Measurements from ENCODE around the gene KLHL30. TPM values are rescaled to one million over a fixed set of nuclear protein-coding genes. Genes with fewer than 3 reads are reported as not detected.
A peak's percentile ranks its signal among the peaks of the same experiment; 100 is the strongest.

KLHL30 gene
- total and polyA plus RNA-seq, 4 experiments from 2014 or later: not detected

GRCh38 chr2:238162846-238163441, 24.5 kb downstream of the KLHL30 start:
- no peak overlapping the region for H3K27ac Mint-ChIP-seq
- intact Hi-C loops (cut with micrococcal nuclease): no loop called here
- no peaks in the 10 kb centered on the region for H3K36me3 ChIP-seq (ENCODE audit: insufficient read depth, low read length)
- H3K9me3 ChIP-seq (ENCODE audit: control insufficient read depth in 1 of 2, low read length in 2 of 2): no peaks in the 10 kb centered on the region
- H3K27me3 Mint-ChIP-seq: peaks cover 16 to 17% of the 10 kb centered on the region in 2 donors
- peaks cover 7% of the 10 kb centered on the region for H3K4me1 ChIP-seq (ENCODE audit: insufficient read depth, low read length)
- no peak for DNase-seq
- CTCF ChIA-PET (ENCODE audit: partially characterized antibody): no interaction called here
- peaks cover 4 to 19% (median 12%) of the 10 kb centered on the region in 4 donors for H3K4me1 Mint-ChIP-seq
- no peak overlapping the region for H3K4me3 ChIP-seq (ENCODE audit: low read length in 2 of 2)
- H3K36me3 Mint-ChIP-seq: peaks cover 0 to 3% of the 10 kb centered on the region in 2 donors
- POLR2A ChIA-PET (ENCODE audit: partially characterized antibody): no interaction called here
- H3K9me3 Mint-ChIP-seq: no peaks in the 10 kb centered on the region
- H3K27me3 ChIP-seq (ENCODE audit: insufficient read depth, low read length): peaks cover 13% of the 10 kb centered on the region
- no peak overlapping the region for H3K4me3 Mint-ChIP-seq
- no peak overlapping the region for H3K27ac ChIP-seq (ENCODE audit: low read depth, low read length)

- Mint-ChIP-seq H3K27me3 (peaks cover 16 to 17% of the 10 kb centered on the region in 2 donors), H3K9me3 (no peaks in the 10 kb centered on the region), H3K36me3 (peaks cover 3 to 8% of the 10 kb centered on the region in 2 donors), H3K4me1 (peaks cover 4 to 19% (median 12%) of the 10 kb centered on the region in 4 donors), H3K4me3 (no peak overlapping the region), H3K27ac (no peak overlapping the region)
- Histone ChIP-seq H3K36me3 (ENCODE audit: insufficient read depth, low read length) (no peaks in the 10 kb centered on the region), H3K4me1 (ENCODE audit: insufficient read depth, low read length) (peaks cover 7% of the 10 kb centered on the region), H3K27me3 (ENCODE audit: insufficient read depth, low read length) (peaks cover 13% of the 10 kb centered on the region), H3K27ac (ENCODE audit: low read depth, low read length) (no peak overlapping the region), H3K9me3 (ENCODE audit: control insufficient read depth in 1 of 2, low read length in 2 of 2) (no peaks in the 10 kb centered on the region), H3K4me3 (ENCODE audit: low read length in 2 of 2) (no peak overlapping the region)
- POLR2A ChIA-PET (ENCODE audit: partially characterized antibody): no interaction called here
- intact Hi-C loops (cut with micrococcal nuclease): no loop called here
- no peak for DNase-seq
- CTCF ChIA-PET (ENCODE audit: partially characterized antibody): no interaction called here
These were observed 25.2 kb downstream of the KLHL30 start for GRCh38 chr2:238163481-238164198.

GRCh38 chr2:238164906-238165287, 26.4 kb downstream of the KLHL30 start:
- intact Hi-C loops (cut with micrococcal nuclease): no loop called here
- DNase-seq: no peak
- H3K4me1 Mint-ChIP-seq: peaks cover 0 to 12% (median 6%) of the 10 kb centered on the region in 4 donors
- Histone ChIP-seq H3K36me3 (ENCODE audit: insufficient read depth, low read length) (peaks cover 11% of the 10 kb centered on the region), H3K27me3 (ENCODE audit: insufficient read depth, low read length) (peaks cover 5% of the 10 kb centered on the region), H3K9me3 (ENCODE audit: control insufficient read depth in 1 of 2, low read length in 2 of 2) (no peaks in the 10 kb centered on the region), H3K4me1 (ENCODE audit: insufficient read depth, low read length) (no peaks in the 10 kb centered on the region), H3K27ac (ENCODE audit: low read depth, low read length) (no peak overlapping the region), H3K4me3 (ENCODE audit: low read length in 2 of 2) (no peak overlapping the region)
- peak overlapping the region in 1 of 8 donors; percentile 20 for H3K4me3 Mint-ChIP-seq
- H3K9me3 Mint-ChIP-seq: no peaks in the 10 kb centered on the region
- H3K36me3 Mint-ChIP-seq: peaks cover 10 to 20% of the 10 kb centered on the region in 2 donors
- POLR2A ChIA-PET (ENCODE audit: partially characterized antibody): no interaction called here
- H3K27me3 Mint-ChIP-seq: peaks cover 10% of the 10 kb centered on the region in 2 donors
- CTCF ChIA-PET (ENCODE audit: partially characterized antibody): no interaction called here
- peak overlapping the region in 1 of 7 donors; percentile 80 for H3K27ac Mint-ChIP-seq

- Mint-ChIP-seq H3K9me3 (no peaks in the 10 kb centered on the region), H3K4me3 (no peak overlapping the region), H3K4me1 (peaks cover 0 to 9% (median 6%) of the 10 kb centered on the region in 4 donors), H3K36me3 (peaks cover 14 to 25% of the 10 kb centered on the region in 2 donors), H3K27ac (peak overlapping the region in 1 of 7 donors; percentile 80), H3K27me3 (peaks cover 8 to 9% of the 10 kb centered on the region in 2 donors)
- intact Hi-C loops (cut with micrococcal nuclease): no loop called here
- no peak for DNase-seq
- ChIA-PET POLR2A (ENCODE audit: partially characterized antibody) (no interaction called here), CTCF (ENCODE audit: partially characterized antibody) (no interaction called here)
- Histone ChIP-seq H3K36me3 (ENCODE audit: insufficient read depth, low read length) (peaks cover 16% of the 10 kb centered on the region), H3K4me1 (ENCODE audit: insufficient read depth, low read length) (no peaks in the 10 kb centered on the region), H3K4me3 (ENCODE audit: low read length in 2 of 2) (no peak overlapping the region), H3K27ac (ENCODE audit: low read depth, low read length) (no peak overlapping the region), H3K27me3 (ENCODE audit: insufficient read depth, low read length) (peaks cover 1% of the 10 kb centered on the region), H3K9me3 (ENCODE audit: control insufficient read depth in 1 of 2, low read length in 2 of 2) (no peaks in the 10 kb centered on the region)
These were observed 26.9 kb downstream of the KLHL30 start for GRCh38 chr2:238165288-238165921.

GRCh38 chr2:238166391-238167343, 28.2 kb downstream of the KLHL30 start:
- no peaks in the 10 kb centered on the region for H3K4me1 ChIP-seq (ENCODE audit: insufficient read depth, low read length)
- no peaks in the 10 kb centered on the region for H3K9me3 ChIP-seq (ENCODE audit: control insufficient read depth in 1 of 2, low read length in 2 of 2)
- no peaks in the 10 kb centered on the region for H3K27me3 ChIP-seq (ENCODE audit: insufficient read depth, low read length)
- no peak overlapping the region for H3K27ac Mint-ChIP-seq
- H3K27ac ChIP-seq (ENCODE audit: low read depth, low read length): no peak overlapping the region
- H3K36me3 Mint-ChIP-seq: peaks cover 19 to 34% of the 10 kb centered on the region in 2 donors
- POLR2A ChIA-PET (ENCODE audit: partially characterized antibody): no interaction called here
- CTCF ChIA-PET (ENCODE audit: partially characterized antibody): no interaction called here
- peaks cover 8 to 9% of the 10 kb centered on the region in 2 donors for H3K27me3 Mint-ChIP-seq
- H3K4me3 ChIP-seq (ENCODE audit: low read length in 2 of 2): no peak overlapping the region
- no peak overlapping the region for H3K4me3 Mint-ChIP-seq
- H3K9me3 Mint-ChIP-seq: no peaks in the 10 kb centered on the region
- peaks cover 23% of the 10 kb centered on the region for H3K36me3 ChIP-seq (ENCODE audit: insufficient read depth, low read length)
- H3K4me1 Mint-ChIP-seq: peaks cover 0 to 9% (median 6%) of the 10 kb centered on the region in 4 donors
- intact Hi-C loops (cut with micrococcal nuclease): no loop called here
- no peak for DNase-seq

- no peak overlapping the region for H3K27ac Mint-ChIP-seq
- intact Hi-C loops (cut with micrococcal nuclease): no loop called here
- no peak overlapping the region for H3K27ac ChIP-seq (ENCODE audit: low read depth, low read length)
- peaks cover 26 to 39% of the 10 kb centered on the region in 2 donors for H3K36me3 Mint-ChIP-seq
- peaks cover 8 to 9% of the 10 kb centered on the region in 2 donors for H3K27me3 Mint-ChIP-seq
- H3K9me3 ChIP-seq (ENCODE audit: control insufficient read depth in 1 of 2, low read length in 2 of 2): no peaks in the 10 kb centered on the region
- H3K4me3 Mint-ChIP-seq: no peak overlapping the region
- H3K4me3 ChIP-seq (ENCODE audit: low read length in 2 of 2): no peak overlapping the region
- H3K36me3 ChIP-seq (ENCODE audit: insufficient read depth, low read length): peaks cover 29% of the 10 kb centered on the region
- H3K4me1 ChIP-seq (ENCODE audit: insufficient read depth, low read length): no peaks in the 10 kb centered on the region
- H3K27me3 ChIP-seq (ENCODE audit: insufficient read depth, low read length): no peaks in the 10 kb centered on the region
- CTCF ChIA-PET (ENCODE audit: partially characterized antibody): no interaction called here
- POLR2A ChIA-PET (ENCODE audit: partially characterized antibody): no interaction called here
- peaks cover 0 to 9% (median 6%) of the 10 kb centered on the region in 4 donors for H3K4me1 Mint-ChIP-seq
- no peaks in the 10 kb centered on the region for H3K9me3 Mint-ChIP-seq
- no peak for DNase-seq
These were observed 28.9 kb downstream of the KLHL30 start for GRCh38 chr2:238167344-238167715.

- H3K9me3 Mint-ChIP-seq: no peaks in the 10 kb centered on the region
- H3K27ac ChIP-seq (ENCODE audit: low read depth, low read length): no peak overlapping the region
- H3K4me3 ChIP-seq (ENCODE audit: low read length in 2 of 2): no peak overlapping the region
- no peak overlapping the region for H3K4me3 Mint-ChIP-seq
- no peak for DNase-seq
- H3K36me3 ChIP-seq (ENCODE audit: insufficient read depth, low read length): peaks cover 34% of the 10 kb centered on the region
- POLR2A ChIA-PET (ENCODE audit: partially characterized antibody): no interaction called here
- H3K27me3 Mint-ChIP-seq: peaks cover 8 to 9% of the 10 kb centered on the region in 2 donors
- H3K36me3 Mint-ChIP-seq: peaks cover 30 to 44% of the 10 kb centered on the region in 2 donors
- no peak overlapping the region for H3K27ac Mint-ChIP-seq
- intact Hi-C loops (cut with micrococcal nuclease): no loop called here
- CTCF ChIA-PET (ENCODE audit: partially characterized antibody): no interaction called here
- H3K4me1 ChIP-seq (ENCODE audit: insufficient read depth, low read length): no peaks in the 10 kb centered on the region
- H3K9me3 ChIP-seq (ENCODE audit: control insufficient read depth in 1 of 2, low read length in 2 of 2): no peaks in the 10 kb centered on the region
- H3K27me3 ChIP-seq (ENCODE audit: insufficient read depth, low read length): no peaks in the 10 kb centered on the region
- peaks cover 0 to 9% (median 6%) of the 10 kb centered on the region in 4 donors for H3K4me1 Mint-ChIP-seq
These were observed 29.3 kb downstream of the KLHL30 start for GRCh38 chr2:238167761-238168160.
